ENCODE measurements around the gene GSTA4.
"Not testable (repeated sequence)": the region's sequence is repeated elsewhere in the genome, so short reads cannot be mapped to it uniquely, and the experiment has no call there.

GSTA4 gene

GRCh38 chr6:53014063-53014462 lies 19.0 kb upstream of the GSTA4 start:
- DNase-seq (ENCODE audit: low spot score), result no peak

DNA sequence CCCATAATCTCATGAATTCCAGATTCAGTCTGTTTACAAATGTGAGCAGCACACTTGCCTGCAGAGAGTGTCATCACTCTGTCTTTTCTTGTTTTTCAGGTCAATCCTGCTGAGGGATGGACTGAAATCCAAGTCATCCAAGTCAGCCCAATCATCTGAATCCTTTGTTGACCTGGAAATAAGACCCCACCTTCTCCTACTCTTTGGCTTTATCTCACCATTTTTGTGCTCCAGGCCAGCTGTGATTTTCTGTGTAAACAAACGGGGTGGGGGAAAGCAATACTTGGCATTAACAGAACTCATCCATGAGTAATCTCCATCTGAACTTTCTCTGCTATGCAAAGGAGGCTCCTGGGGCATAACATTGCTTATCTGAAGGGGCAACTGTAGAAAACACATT lies 16.9 kb upstream of the GSTA4 start:
- DNase-seq (ENCODE audit: low spot score), result no peak

DNA sequence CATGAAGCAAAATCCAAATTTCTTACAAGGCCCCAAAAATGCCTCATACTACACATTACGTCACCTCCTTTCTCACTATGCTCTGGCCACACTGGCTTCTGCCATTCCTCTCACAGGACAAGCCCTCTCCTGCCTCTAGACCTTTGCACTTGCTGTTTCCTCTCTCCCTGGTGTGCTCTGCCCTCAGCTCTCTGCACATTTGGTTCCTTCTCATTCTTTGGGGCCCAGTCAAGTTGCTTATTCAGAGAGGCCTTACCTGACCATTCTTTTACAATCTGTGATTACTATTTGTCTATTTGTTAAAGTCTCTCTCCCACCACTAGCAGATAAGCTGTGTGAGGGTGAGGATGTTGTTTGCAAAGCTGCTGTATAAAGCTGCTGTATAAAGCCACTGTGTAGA lies 15.4 kb upstream of the GSTA4 start:
- DNase-seq (ENCODE audit: low spot score), result no peak

DNA sequence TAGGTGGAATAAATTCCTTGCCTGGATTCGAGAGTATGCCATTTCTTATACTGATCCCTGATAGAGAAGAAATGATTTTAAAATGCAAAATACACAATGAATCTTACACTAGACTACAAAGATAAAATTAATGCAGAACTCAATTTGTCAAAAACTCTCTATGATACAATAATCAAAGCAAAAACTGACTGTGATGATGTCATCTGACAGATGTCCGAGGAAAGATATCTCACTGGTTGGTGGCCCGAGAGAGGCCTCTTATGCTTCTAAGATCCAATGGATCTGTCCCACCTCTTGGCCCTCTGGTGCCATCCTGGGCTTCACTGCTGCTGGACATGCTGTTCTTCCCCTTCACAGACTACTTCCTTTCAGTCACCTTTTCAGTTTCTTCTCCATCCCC lies 14.4 kb upstream of the GSTA4 start:
- DNase-seq (ENCODE audit: low spot score), result no peak

DNA sequence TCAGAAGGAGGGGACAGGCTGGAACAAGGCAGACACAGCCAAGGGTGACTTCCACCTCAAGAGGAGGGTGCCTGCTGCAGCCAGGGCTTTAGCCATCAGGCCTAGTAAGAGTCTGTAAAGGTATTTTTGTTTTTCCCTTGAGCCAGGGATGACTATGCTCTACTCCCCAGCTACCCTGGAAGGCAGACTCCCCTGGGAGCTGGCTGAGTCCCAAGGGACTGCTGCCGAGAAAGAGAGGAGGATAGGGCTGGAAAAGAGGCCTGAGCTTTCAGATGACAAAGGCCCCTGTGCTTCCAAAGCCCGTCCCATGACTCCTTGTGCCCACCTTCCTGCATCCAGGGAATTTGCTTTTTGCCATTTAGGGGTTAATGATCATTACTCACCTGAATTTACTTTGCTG lies 14.0 kb upstream of the GSTA4 start:
- DNase-seq (ENCODE audit: low spot score), result no peak

- DNase-seq (ENCODE audit: low spot score), result not testable (repeated sequence)
Observed at GRCh38 chr6:53008192-53008687, 13.2 kb upstream of the GSTA4 start.

- no peak for DNase-seq (ENCODE audit: low spot score)
Observed at GRCh38 chr6:53005663-53006250, 10.7 kb upstream of the GSTA4 start.

- no peak for DNase-seq (ENCODE audit: low spot score)
Observed at GRCh38 chr6:52999456-52999855, 4.4 kb upstream of the GSTA4 start.

GRCh38 chr6:52998603-52999002 lies 3.5 kb upstream of the GSTA4 start:
- DNase-seq (ENCODE audit: low spot score), result no peak

DNA sequence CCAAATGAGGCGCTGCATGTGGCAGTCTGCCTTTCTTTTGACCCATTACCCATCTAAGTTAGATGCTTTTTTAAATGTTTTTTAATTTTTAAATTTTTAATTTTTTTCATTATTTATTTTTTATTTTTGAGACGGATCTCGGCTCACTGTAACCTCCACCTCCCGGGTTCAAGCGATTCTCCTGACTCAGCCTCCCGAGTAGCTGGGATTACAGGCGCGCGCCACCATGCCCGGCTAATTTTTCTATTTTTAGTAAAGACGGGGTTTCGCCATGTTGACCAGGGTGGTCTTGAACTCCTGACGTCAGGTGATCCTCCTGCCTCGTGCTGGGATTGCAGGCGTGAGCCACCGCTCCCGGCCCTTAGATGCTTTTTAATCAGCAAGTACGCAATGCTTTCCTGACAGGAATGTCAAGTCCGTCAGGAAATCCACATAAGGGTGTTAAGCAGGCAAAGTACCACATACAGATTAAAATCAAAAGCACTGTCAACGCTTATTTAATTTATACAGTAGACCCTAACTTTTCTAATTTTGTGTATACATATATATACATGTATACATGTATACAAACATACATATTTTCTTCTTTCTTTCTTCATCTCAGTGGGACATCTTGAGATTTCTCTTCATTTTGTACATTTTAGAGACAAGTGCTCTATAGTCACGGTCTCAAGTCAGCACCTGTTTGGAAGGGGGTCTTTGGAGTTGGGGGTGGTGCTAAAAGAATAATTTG lies 995 bp upstream of the GSTA4 start:
- DNase-seq (ENCODE audit: low spot score), result no peak

DNA sequence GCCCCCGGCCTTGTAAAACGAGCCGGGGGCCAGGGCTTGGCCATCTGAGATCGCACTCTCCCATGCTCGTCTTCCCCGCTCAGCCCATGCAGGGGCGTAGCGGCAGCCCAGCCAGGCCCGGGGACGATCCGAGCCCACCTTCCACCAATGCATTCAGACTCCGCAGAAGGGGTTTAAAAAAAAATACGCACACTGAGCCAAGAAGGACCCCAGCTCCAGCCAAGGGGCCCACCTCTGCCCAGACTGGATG lies 320 bp downstream of the GSTA4 start:
- peak; percentile 59 for DNase-seq (ENCODE audit: low spot score)

DNA sequence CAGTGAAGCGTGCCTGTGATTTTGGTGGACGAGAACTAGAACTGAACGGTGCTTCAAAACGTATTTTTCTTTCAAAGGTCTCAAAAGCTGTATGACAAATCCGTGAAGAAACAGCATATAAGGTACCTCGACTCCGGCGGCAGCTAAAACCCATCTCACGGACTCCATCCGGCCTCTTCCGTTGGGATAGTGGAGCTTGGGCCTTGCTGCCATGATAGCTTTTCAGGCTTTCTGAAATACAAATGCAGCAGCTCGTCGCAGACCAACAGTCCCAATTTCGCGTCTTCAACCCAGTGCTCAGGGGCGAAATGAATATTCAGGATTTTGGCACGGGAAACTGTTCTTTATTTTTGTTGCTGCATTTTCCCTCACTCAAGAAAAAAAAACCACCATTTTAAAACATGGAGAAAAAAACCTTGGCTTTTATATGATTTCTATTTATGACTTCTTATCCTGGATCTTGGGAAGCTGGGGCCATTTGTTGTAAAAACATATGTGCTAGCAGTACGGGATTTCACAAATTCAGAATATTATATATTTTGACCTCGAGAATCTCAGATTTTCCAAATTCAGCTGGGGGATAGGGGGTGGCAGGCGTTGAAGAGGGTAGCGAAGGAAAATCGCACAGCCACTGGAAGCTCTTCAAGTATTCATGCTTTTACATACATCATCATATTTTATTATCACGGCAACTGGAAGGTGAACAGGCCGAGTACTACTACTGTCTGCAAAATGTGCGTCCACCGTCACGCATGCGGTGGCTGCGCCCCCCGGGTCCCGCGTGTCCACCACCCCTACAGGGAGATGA lies 849 bp downstream of the GSTA4 start:
- peak; percentile 27 for DNase-seq (ENCODE audit: low spot score)

GRCh38 chr6:52992980-52993920 lies 1.8 kb downstream of the GSTA4 start:
- DNase-seq (ENCODE audit: low spot score), result no peak

GRCh38 chr6:52990342-52990741 lies 4.7 kb downstream of the GSTA4 start:
- no peak for DNase-seq (ENCODE audit: low spot score)

GRCh38 chr6:52985228-52985627 lies 9.9 kb downstream of the GSTA4 start:
- DNase-seq (ENCODE audit: low spot score), result no peak

DNA sequence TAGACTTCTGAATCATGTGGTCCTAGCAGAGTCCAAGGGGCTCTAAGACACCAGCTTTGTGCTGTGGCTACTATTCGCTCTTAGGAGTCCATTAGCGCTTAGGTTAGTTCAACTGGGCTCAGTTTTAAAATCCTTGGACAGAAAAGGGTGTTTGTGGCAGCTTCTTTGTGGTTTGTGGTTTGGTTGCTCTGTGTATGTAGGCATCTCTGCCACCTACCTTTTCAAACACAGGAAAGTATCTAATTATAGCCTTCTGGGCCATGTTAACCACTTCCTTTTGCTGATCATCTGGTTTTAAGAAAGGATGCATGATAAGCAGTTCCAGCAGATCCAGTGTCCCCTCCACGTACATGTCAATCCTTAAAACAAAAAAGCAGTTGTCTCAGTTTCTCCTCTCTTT lies 10.8 kb downstream of the GSTA4 start:
- DNase-seq (ENCODE audit: low spot score), result no peak

- no peak for DNase-seq (ENCODE audit: low spot score)
Observed at GRCh38 chr6:52983159-52983848, 11.8 kb downstream of the GSTA4 start.

GRCh38 chr6:52982680-52983079 lies 12.4 kb downstream of the GSTA4 start:
- DNase-seq (ENCODE audit: low spot score), result no peak

DNA sequence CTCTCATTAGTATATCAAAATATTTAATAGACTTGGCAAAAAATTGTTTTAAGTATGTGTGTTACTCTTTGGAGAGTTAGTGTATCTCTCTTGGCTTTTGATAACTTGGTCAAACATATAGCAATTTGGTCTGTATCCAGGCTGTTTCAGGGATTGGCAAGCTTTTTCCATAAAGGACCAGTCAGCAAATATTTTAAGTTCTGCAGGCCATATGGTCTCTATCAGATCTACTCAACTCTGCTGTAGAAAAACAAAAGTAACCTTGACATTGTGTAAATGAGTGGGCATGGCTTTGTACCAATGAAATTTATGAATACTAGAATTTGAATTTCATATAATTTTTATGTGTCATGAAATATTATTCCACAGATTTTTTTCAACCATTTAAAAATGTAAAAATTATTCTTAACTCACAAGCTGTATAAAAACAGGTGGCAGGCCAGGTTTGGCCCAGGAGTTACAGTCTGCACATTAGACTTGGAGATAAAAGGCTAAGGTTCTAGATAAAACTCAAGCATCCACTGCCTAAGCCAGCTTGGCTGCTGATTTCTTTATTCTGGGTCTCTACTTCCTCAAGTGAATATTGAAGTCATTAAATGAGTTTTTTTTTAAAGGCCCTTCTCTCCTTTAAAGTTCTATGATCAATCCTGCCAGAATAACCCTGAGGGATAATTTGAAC lies 13.7 kb downstream of the GSTA4 start:
- no peak for DNase-seq (ENCODE audit: low spot score)

DNA sequence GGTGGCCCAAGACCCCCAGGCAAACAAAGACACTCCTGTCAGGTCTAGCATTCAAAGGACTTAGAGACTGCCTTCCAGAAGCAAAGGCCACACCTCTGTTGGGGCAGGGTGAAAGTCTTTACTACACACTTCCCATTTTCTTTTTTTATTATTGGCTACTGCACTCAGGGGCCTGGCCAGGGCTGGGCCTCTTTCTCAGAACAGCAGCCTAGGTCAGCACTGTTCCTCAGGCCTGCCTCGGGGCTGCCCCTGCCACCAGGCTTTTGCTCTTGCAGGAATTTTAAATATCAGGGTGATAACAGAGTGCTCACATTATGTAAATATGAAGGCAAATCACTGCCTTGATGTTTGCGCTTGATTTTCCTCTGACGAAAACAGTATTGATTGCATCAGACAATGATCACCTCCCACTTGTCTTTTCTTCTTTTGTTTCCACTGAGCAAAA lies 18.5 kb downstream of the GSTA4 start:
- DNase-seq (ENCODE audit: low spot score), result no peak

DNA sequence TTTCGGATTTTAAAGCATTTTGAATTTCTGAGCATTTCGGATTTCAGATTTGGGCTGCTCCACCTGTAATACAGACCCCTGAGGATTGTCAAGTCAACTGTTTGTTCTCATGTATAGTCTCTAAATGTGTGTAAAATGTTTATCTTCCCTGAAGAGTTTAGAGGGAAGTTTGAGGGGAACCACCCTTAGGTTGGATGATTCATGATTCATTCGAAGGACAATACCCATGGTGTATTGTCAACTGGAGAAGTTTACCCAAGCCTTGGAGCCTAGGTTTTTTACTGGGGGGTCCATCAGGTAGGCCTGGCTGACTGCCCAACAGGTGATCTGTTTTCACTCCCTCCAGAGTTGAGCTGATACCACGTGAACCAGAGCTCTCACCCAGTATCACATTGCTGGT lies 18.9 kb downstream of the GSTA4 start:
- DNase-seq (ENCODE audit: low spot score), result no peak

Measured in iPS-NIHi11 (cell line).